CD14-positive monocyte (primary cell): Measurements from ENCODE around the gene CIPC. TPM values are rescaled to one million over a fixed set of nuclear protein-coding genes. Genes with fewer than 3 reads are reported as not detected.

Experiments used
- DNase-seq, 3 donors: peaks; one replicate each; pipeline ENCODE4 v3.0.0-alpha.2; 2011 to 2022
- H2AFZ ChIP-seq: 2 replicates; pipeline ENCODE4 v1.6.0; 2012; ENCODE audit warnings: mild to moderate bottlenecking, low read depth, low read length, inconsistent platforms; ENCODE audit not compliant: insufficient read depth, poor library complexity, severe bottlenecking
- H3K27ac ChIP-seq, 2 donors: 1 replicate in 1 of 2; 2 replicates in 1 of 2; pipeline ENCODE4 v1.5.1; 2012 to 2013; ENCODE audit warnings: low read length in 2 of 2, control low read depth in 1 of 2, inconsistent platforms in 1 of 2, low read depth in 1 of 2, mild to moderate bottlenecking in 1 of 2
- H3K27me3 ChIP-seq, 2 donors: one replicate each; pipeline versions ENCODE4 v1.6.0 to v1.6.1; 2011 to 2013; ENCODE audit warnings: low read length in 2 of 2; ENCODE audit not compliant: control insufficient read depth in 2 of 2, insufficient read depth in 2 of 2
- H3K36me3 ChIP-seq, 2 donors: replicated peaks in 1 of 2; 1 replicate in 1 of 2; 2 replicates in 1 of 2; pipeline versions ENCODE4 v1.5.1 to v1.6.1; 2012 to 2013; ENCODE audit warnings: low read length in 2 of 2, control low read depth in 1 of 2, inconsistent platforms in 1 of 2, mild to moderate bottlenecking in 1 of 2; ENCODE audit not compliant: insufficient read depth in 2 of 2, control insufficient read depth in 1 of 2
- H3K4me1 ChIP-seq, 2 donors: 1 replicate in 1 of 2; 2 replicates in 1 of 2; pipeline versions ENCODE4 v1.5.1 to v1.6.1; 2012 to 2013; ENCODE audit warnings: low read length in 2 of 2, control low read depth in 1 of 2, inconsistent platforms in 1 of 2, mild to moderate bottlenecking in 1 of 2, moderate library complexity in 1 of 2; ENCODE audit not compliant: insufficient read depth in 2 of 2, control insufficient read depth in 1 of 2
- H3K4me2 ChIP-seq: replicated peaks from 2 replicates; pipeline ENCODE3; 2012; ENCODE audit warnings: low read length, moderate library complexity, mild to moderate bottlenecking; ENCODE audit not compliant: poor library complexity, severe bottlenecking; ENCODE audit errors: extremely low read depth
- H3K4me3 ChIP-seq, 3 experiments: fragments of 200-600 bp in 1 of 3; sonication (generic) in 1 of 3; replicated peaks in 1 of 3; 1 replicate in 2 of 3; 2 replicates in 1 of 3; pipeline ENCODE4 v1.5.1; 2011 to 2013; ENCODE audit warnings: low read length in 3 of 3, mild to moderate bottlenecking in 3 of 3, control low read depth in 2 of 3, low read depth in 2 of 3, inconsistent platforms in 1 of 3, moderate library complexity in 1 of 3
- H3K79me2 ChIP-seq: 2 replicates; pipeline ENCODE4 v1.6.0; 2012; ENCODE audit warnings: mild to moderate bottlenecking, control low read depth, inconsistent platforms, low read length, moderate library complexity; ENCODE audit not compliant: insufficient read depth
- H3K9ac ChIP-seq: 2 replicates; pipeline ENCODE4 v1.6.0; 2017; ENCODE audit warnings: low read length, mild to moderate bottlenecking; ENCODE audit not compliant: insufficient read depth, poor library complexity, severe bottlenecking
- H3K9me3 ChIP-seq, 2 donors: replicated peaks in 1 of 2; 1 replicate in 1 of 2; 2 replicates in 1 of 2; pipeline versions ENCODE4 v1.5.1 to v1.6.1; 2012 to 2013; ENCODE audit warnings: low read length in 2 of 2, control low read depth in 1 of 2; ENCODE audit not compliant: control insufficient read depth in 1 of 2, insufficient read depth in 1 of 2
- H4K20me1 ChIP-seq: 2 replicates; pipeline ENCODE4 v1.6.0; 2012; ENCODE audit warnings: mild to moderate bottlenecking, low read length, control low read depth, moderate library complexity; ENCODE audit not compliant: insufficient read depth
- H3K27ac Mint-ChIP-seq, 7 donors: one replicate each; pipeline ENCODE4 v1.8.0; 2020; ENCODE audit warnings: mild to moderate bottlenecking in 7 of 7, mixed read lengths in 7 of 7, moderate library complexity in 6 of 7, inconsistent platforms in 2 of 7
- H3K27me3 Mint-ChIP-seq, 3 donors: one replicate each; pipeline ENCODE4 v1.8.0; 2021 to 2022; ENCODE audit warnings: low read depth in 3 of 3, mild to moderate bottlenecking in 3 of 3, mixed read lengths in 3 of 3, moderate library complexity in 3 of 3, inconsistent platforms in 1 of 3
- H3K36me3 Mint-ChIP-seq, 2 donors: one replicate each; pipeline ENCODE4 v1.8.0; 2020; ENCODE audit warnings: mixed read lengths in 2 of 2, inconsistent platforms in 1 of 2, mild to moderate bottlenecking in 1 of 2
- H3K4me1 Mint-ChIP-seq: one replicate; pipeline ENCODE4 v1.8.0; 2020; ENCODE audit warnings: mild to moderate bottlenecking, mixed read lengths
- H3K4me3 Mint-ChIP-seq, 2 donors: one replicate each; pipeline ENCODE4 v1.8.0; 2020; ENCODE audit warnings: mild to moderate bottlenecking in 2 of 2, mixed read lengths in 2 of 2, moderate library complexity in 1 of 2
- H3K9me3 Mint-ChIP-seq, 7 donors: one replicate each; pipeline ENCODE4 v1.8.0; 2020 to 2022; ENCODE audit warnings: mixed read lengths in 7 of 7, mild to moderate bottlenecking in 6 of 7, moderate library complexity in 6 of 7, inconsistent platforms in 2 of 7
- CTCF ChIP-seq: fragments of 200-600 bp; IDR thresholded peaks from one replicate; pipeline ENCODE4 v1.8.0; 2022; ENCODE audit warnings: antibody characterized with exemption, mild to moderate bottlenecking
- WGBS: methylation state at CpG from one replicate; pipeline ENCODE4 v1.1.5; 2013; ENCODE audit warnings: missing lambda C conversion rate; ENCODE audit not compliant: insufficient coverage; 5-methylcytosine and 5-hydroxymethylcytosine counted together
- intact Hi-C, 2 donors: fragments of 100-400 bp; cut with micrococcal nuclease; formaldehyde crosslinking; loops; one replicate each; pipeline versions ENCODE4 v1.15.0 to v1.15.1; 2023
- polyA plus RNA-seq, 3 donors: library from polyadenylated mRNA; depleted of rRNA in 1 of 3; unstranded in 2 of 3; stranded (reverse) in 1 of 3; fragments of 300-500 nt in 2 of 3; fragments of >200 nt in 1 of 3; fragmentation: Illumina TruSeq in 2 of 3; gene quantifications; 1 replicate in 2 of 3; 2 replicates in 1 of 3; pipeline ENCODE4 v1.2.3, GENCODE V29; 2012 to 2021

Gene CIPC
- polyA plus RNA-seq, 3 donors, result 4.4 to 11.2 (median 7.0) TPM

GRCh38 chr14:77086017-77086727 is 11.9 kb upstream of the CIPC start:
- Mint-ChIP-seq H3K9me3 (peaks cover 2 to 11% (median 8%) of the 10 kb centered on the region in 7 donors), H3K4me1 (peaks cover 6% of the 10 kb centered on the region), H3K27me3 (peaks cover 2 to 7% (median 3%) of the 10 kb centered on the region in 3 donors), H3K27ac (no peak overlapping the region), H3K36me3 (no peaks in the 10 kb centered on the region), H3K4me3 (no peak overlapping the region)
- peaks cover 2 to 8% of the 10 kb centered on the region in 2 donors for H3K9me3 ChIP-seq
- no peaks in the 10 kb centered on the region for H3K27me3 ChIP-seq
- no peaks in the 10 kb centered on the region for H3K36me3 ChIP-seq
- TF ChIP-seq CTCF, result no peak
- no peaks in the 10 kb centered on the region for H4K20me1 ChIP-seq
- DNase-seq, result no peak
- no peak overlapping the region for H3K4me3 ChIP-seq
- H3K9ac ChIP-seq, result no peak overlapping the region
- WGBS, result no CpG with 5 or more reads among the region's 3 CpGs
- no peak overlapping the region for H2AFZ ChIP-seq
- no peaks in the 10 kb centered on the region for H3K4me1 ChIP-seq
- H3K27ac ChIP-seq, result no peak overlapping the region
- intact Hi-C loops, result no loop called here
- H3K4me2 ChIP-seq, result no peak overlapping the region
- H3K79me2 ChIP-seq, result no peaks in the 10 kb centered on the region

DNA sequence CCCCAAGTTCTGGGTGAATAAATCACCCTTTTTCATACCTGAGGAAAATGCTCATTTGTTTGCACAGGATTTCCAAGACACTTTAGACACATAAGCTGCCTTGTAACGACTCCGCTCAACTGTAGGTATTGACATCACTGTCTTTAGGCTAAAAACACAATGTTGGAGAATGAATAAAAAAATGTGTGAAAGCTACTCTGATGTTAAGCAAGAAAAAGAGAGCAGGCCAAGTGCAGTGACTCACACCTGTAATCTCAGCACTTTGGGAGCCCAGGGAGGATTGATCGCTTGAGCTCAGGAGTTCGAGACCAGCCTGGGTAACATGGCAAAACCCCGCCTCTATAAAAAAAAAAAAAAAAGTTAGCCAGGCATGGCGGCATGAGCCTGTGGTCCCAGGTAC is 11.1 kb upstream of the CIPC start:
- H3K27me3 ChIP-seq, result no peaks in the 10 kb centered on the region
- no peaks in the 10 kb centered on the region for H3K79me2 ChIP-seq
- H3K27ac ChIP-seq, result no peak overlapping the region
- no peaks in the 10 kb centered on the region for H3K4me1 ChIP-seq
- Mint-ChIP-seq H3K4me3 (no peak overlapping the region), H3K36me3 (no peaks in the 10 kb centered on the region), H3K9me3 (peaks cover 8 to 19% (median 15%) of the 10 kb centered on the region in 7 donors), H3K27ac (no peak overlapping the region), H3K27me3 (peaks cover 2 to 7% (median 3%) of the 10 kb centered on the region in 3 donors), H3K4me1 (peaks cover 6% of the 10 kb centered on the region)
- H3K9me3 ChIP-seq, result peaks cover 9 to 14% of the 10 kb centered on the region in 2 donors
- no peaks in the 10 kb centered on the region for H3K36me3 ChIP-seq
- no peak for TF ChIP-seq CTCF
- no peak overlapping the region for H2AFZ ChIP-seq
- no CpG with 5 or more reads among the region's 6 CpGs for whole genome bisulfite sequencing
- no peak overlapping the region for H3K4me3 ChIP-seq
- DNase-seq, result no peak
- intact Hi-C loops, result no loop called here
- H3K9ac ChIP-seq, result no peak overlapping the region
- no peak overlapping the region for H3K4me2 ChIP-seq
- no peaks in the 10 kb centered on the region for H4K20me1 ChIP-seq
